HEK293 (cell line): ENCODE data around the gene NIPAL1.

Experiments used
- CTCF ChIA-PET: fragments of 350-600 bp; formaldehyde crosslinking; extraction: SDS; loops from one replicate; lab custom pipeline; 2021; ENCODE audit warnings: antibody characterized with exemption; lab: Yijun Ruan, JAX
- POLR2A ChIA-PET: fragments of 300-600 bp; formaldehyde crosslinking; extraction: SDS; loops from one replicate; lab custom pipeline; 2020; ENCODE audit warnings: antibody characterized with exemption, inconsistent platforms; lab: Yijun Ruan, JAX
- H3K27ac ChIP-seq: fragments of 200-500 bp; sonication (Bioruptor generic); 2 replicates; pipeline ENCODE4 v1.5.1; 2014; ENCODE audit warnings: low read depth, low read length, control low read depth, inconsistent platforms; ENCODE audit errors: extremely low read depth
- H3K36me3 ChIP-seq, 2 experiments: fragments of 200-500 bp in 1 of 2; sonication (Bioruptor generic) in 1 of 2; 1 replicate in 1 of 2; 2 replicates in 1 of 2; pipeline ENCODE4 v1.5.1; 2014 to 2017; ENCODE audit warnings: inconsistent platforms in 2 of 2, low read length in 2 of 2; ENCODE audit not compliant: control insufficient read depth in 2 of 2, insufficient read depth in 1 of 2
- H3K4me1 ChIP-seq: fragments of 200-500 bp; sonication (Bioruptor generic); 2 replicates; pipeline ENCODE4 v1.5.1; 2014; ENCODE audit warnings: mild to moderate bottlenecking, low read length, inconsistent platforms; ENCODE audit not compliant: control insufficient read depth, insufficient read depth
- H3K4me3 ChIP-seq: 2 replicates; pipeline ENCODE4 v1.5.1; 2011; ENCODE audit warnings: low read depth, mild to moderate bottlenecking, control low read depth, low read length, moderate library complexity
- H3K9me3 ChIP-seq: fragments of 200-500 bp; sonication (Bioruptor generic); 2 replicates; pipeline ENCODE4 v1.5.1; 2014; ENCODE audit warnings: low read depth, low read length, inconsistent platforms; ENCODE audit not compliant: control insufficient read depth, insufficient read depth
- BCL11B ChIP-seq: fragments of 450-650 bp; formaldehyde crosslinking; IDR thresholded peaks from 2 replicates; pipeline ENCODE4 v1.5.1; 2016; ENCODE audit warnings: low read depth, missing biosample characterization, missing genetic modification characterization
- GLI4 ChIP-seq: fragments of 450-650 bp; formaldehyde crosslinking; IDR thresholded peaks from 2 replicates; pipeline ENCODE4 v1.5.1; 2016; ENCODE audit warnings: missing biosample characterization, missing genetic modification characterization
- HOXC10 ChIP-seq: sonication (generic); formaldehyde crosslinking; IDR thresholded peaks from 2 replicates; pipeline ENCODE4 v1.8.1; 2023; ENCODE audit warnings: mild to moderate bottlenecking, missing genetic modification reagents
- MYNN ChIP-seq: fragments of 450-650 bp; formaldehyde crosslinking; IDR thresholded peaks from 2 replicates; pipeline ENCODE4 v1.5.1; 2016; ENCODE audit warnings: missing biosample characterization, missing genetic modification characterization, borderline replicate concordance
- PRDM2 ChIP-seq: fragments of 450-650 bp; formaldehyde crosslinking; IDR thresholded peaks from 2 replicates; pipeline ENCODE4 v1.5.1; 2016; ENCODE audit warnings: missing biosample characterization, missing genetic modification characterization, borderline replicate concordance
- YY1 ChIP-seq: fragments of 450-650 bp; formaldehyde crosslinking; IDR thresholded peaks from 2 replicates; pipeline ENCODE4 v1.5.1; 2018; ENCODE audit warnings: missing biosample characterization, missing genetic modification characterization
- ZBTB48 ChIP-seq: fragments of 450-650 bp; formaldehyde crosslinking; IDR thresholded peaks from 2 replicates; pipeline ENCODE4 v1.5.1; 2016; ENCODE audit warnings: missing biosample characterization, missing genetic modification characterization
- ZNF132 ChIP-seq: fragments of 450-650 bp; formaldehyde crosslinking; IDR thresholded peaks from 2 replicates; pipeline ENCODE4 v1.5.1; 2017; ENCODE audit warnings: missing biosample characterization, missing genetic modification characterization, borderline replicate concordance
- ZNF148 ChIP-seq: fragments of 450-650 bp; formaldehyde crosslinking; IDR thresholded peaks from 2 replicates; pipeline ENCODE4 v1.5.0; 2017; ENCODE audit warnings: missing biosample characterization, missing genetic modification characterization, borderline replicate concordance
- ZNF175 ChIP-seq: fragments of 450-650 bp; formaldehyde crosslinking; IDR thresholded peaks from 2 replicates; pipeline ENCODE4 v1.5.1; 2016; ENCODE audit warnings: missing biosample characterization, missing genetic modification characterization
- ZNF449 ChIP-seq: fragments of 450-650 bp; formaldehyde crosslinking; IDR thresholded peaks from 2 replicates; pipeline ENCODE4 v1.5.1; 2017; ENCODE audit warnings: missing biosample characterization, mild to moderate bottlenecking, missing genetic modification characterization, moderate library complexity
- ZNF518A ChIP-seq: fragments of 450-650 bp; formaldehyde crosslinking; conservative IDR thresholded peaks from 2 replicates; pipeline ENCODE4 v1.5.1; 2016; ENCODE audit warnings: low read depth, missing biosample characterization, missing genetic modification characterization
- ZNF610 ChIP-seq: fragments of 450-650 bp; formaldehyde crosslinking; IDR thresholded peaks from 2 replicates; pipeline ENCODE4 v1.5.1; 2016; ENCODE audit warnings: missing biosample characterization, missing genetic modification characterization, borderline replicate concordance
- ZNF776 ChIP-seq: fragments of 450-650 bp; formaldehyde crosslinking; IDR thresholded peaks from 2 replicates; pipeline ENCODE4 v1.5.0; 2017; ENCODE audit warnings: missing biosample characterization, missing genetic modification characterization, borderline replicate concordance
- TF ChIP-seq, protein P1 (sequence below): fragments of 450-650 bp; formaldehyde crosslinking; conservative IDR thresholded peaks from 2 replicates; pipeline ENCODE4 v1.5.1; 2016; ENCODE audit warnings: low read depth, missing biosample characterization, missing genetic modification characterization

Gene NIPAL1

DNA sequence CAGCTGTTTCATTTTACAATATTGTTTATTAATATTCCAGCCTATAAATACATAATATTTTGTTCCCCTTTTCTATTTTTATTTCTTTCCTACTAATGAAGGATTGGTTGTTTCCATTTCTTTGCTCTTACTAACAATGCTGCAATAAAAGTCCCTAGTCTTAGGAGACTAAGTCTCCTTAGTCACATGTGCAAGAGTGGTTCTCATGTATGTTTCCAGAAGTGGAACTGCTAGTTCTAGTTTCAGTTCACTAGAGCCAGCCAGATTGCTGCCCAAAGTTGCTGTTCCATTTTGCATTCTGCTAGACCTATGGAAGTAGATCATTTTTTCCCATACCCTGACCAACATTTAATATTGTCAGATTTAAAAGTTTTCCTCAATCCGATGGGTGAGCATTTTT lies 44.4 kb upstream of the NIPAL1 start (continued):
- TF ChIP-seq ZNF610 (tag by site-specific recombination): no peak
- TF ChIP-seq ZNF776: no peak
- no peak for TF ChIP-seq ZNF175 (tag by site-specific recombination)
- TF ChIP-seq PRDM2 (tag by site-specific recombination): no peak
- TF ChIP-seq GLI4 (tag by site-specific recombination): no peak
- TF ChIP-seq ZNF148: no peak

DNA sequence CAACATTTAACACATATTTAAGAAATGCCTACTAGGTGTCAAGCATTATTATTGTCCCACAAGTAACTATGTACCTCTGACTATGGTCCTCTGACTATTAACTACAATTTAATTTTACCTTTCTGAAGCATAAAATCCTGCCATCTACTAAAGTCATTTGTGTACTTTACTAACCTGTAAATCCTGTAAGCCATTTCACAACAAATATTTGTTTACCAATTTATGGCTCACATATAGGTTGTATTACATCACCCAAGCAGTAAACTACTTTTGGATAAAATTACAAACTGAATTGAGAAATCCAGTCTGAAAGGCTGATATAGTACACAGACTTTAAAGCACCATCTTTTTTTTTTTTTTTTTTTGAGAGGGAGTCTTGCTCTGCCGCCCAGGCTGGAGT lies 43.9 kb upstream of the NIPAL1 start:
- H3K36me3 ChIP-seq: no peaks in the 10 kb centered on the region
- no peaks in the 10 kb centered on the region for H3K4me1 ChIP-seq
- no peak overlapping the region for H3K27ac ChIP-seq
- no peak overlapping the region for H3K4me3 ChIP-seq
- H3K9me3 ChIP-seq: no peaks in the 10 kb centered on the region
- ChIA-PET CTCF (no interaction called here), POLR2A (no interaction called here)
- no peak for TF ChIP-seq BCL11B
- TF ChIP-seq YY1 (tag by site-specific recombination): no peak
- TF ChIP-seq ZBTB48 (tag by site-specific recombination): no peak
- no peak for TF ChIP-seq ZNF449 (tag by site-specific recombination)
- no peak for TF ChIP-seq ZNF518A (tag by site-specific recombination)
- no peak for TF ChIP-seq HOXC10 (CRISPR knock-in tag)
- TF ChIP-seq MYNN (tag by site-specific recombination): no peak
- TF ChIP-seq, protein P1, sequence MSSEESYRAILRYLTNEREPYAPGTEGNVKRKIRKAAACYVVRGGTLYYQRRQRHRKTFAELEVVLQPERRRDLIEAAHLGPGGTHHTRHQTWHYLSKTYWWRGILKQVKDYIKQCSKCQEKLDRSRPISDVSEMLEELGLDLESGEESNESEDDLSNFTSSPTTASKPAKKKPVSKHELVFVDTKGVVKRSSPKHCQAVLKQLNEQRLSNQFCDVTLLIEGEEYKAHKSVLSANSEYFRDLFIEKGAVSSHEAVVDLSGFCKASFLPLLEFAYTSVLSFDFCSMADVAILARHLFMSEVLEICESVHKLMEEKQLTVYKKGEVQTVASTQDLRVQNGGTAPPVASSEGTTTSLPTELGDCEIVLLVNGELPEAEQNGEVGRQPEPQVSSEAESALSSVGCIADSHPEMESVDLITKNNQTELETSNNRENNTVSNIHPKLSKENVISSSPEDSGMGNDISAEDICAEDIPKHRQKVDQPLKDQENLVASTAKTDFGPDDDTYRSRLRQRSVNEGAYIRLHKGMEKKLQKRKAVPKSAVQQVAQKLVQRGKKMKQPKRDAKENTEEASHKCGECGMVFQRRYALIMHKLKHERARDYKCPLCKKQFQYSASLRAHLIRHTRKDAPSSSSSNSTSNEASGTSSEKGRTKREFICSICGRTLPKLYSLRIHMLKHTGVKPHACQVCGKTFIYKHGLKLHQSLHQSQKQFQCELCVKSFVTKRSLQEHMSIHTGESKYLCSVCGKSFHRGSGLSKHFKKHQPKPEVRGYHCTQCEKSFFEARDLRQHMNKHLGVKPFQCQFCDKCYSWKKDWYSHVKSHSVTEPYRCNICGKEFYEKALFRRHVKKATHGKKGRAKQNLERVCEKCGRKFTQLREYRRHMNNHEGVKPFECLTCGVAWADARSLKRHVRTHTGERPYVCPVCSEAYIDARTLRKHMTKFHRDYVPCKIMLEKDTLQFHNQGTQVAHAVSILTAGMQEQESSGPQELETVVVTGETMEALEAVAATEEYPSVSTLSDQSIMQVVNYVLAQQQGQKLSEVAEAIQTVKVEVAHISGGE (tag by site-specific recombination): no peak
- TF ChIP-seq ZNF132 (tag by site-specific recombination): no peak
- TF ChIP-seq ZNF148: no peak
